Smooth muscle cell (in vitro differentiated cells): Measurements from ENCODE around the gene RALGPS1. TPM values are rescaled to one million over a fixed set of nuclear protein-coding genes. Genes with fewer than 3 reads are reported as not detected.

Experiments
- DNase-seq: peaks from one replicate; lab custom pipeline; 2025; ENCODE audit not compliant: unreplicated experiment; lab: John Stamatoyannopoulos, UW
- H2AFZ ChIP-seq: fragments of 200-600 bp; sonication (generic); 2 replicates; pipeline ENCODE4 v1.6.0; 2016; ENCODE audit warnings: antibody characterized with exemption, low read depth, mild to moderate bottlenecking
- H3F3A ChIP-seq: fragments of 200-600 bp; sonication (generic); 2 replicates; pipeline ENCODE4 v1.6.0; 2017; ENCODE audit warnings: antibody characterized with exemption, low read depth
- H3K27ac ChIP-seq: fragments of 200-600 bp; sonication (generic); 2 replicates; pipeline ENCODE4 v1.5.1; 2016; ENCODE audit warnings: low read depth, mild to moderate bottlenecking
- H3K27me3 ChIP-seq: fragments of 200-600 bp; sonication (generic); 2 replicates; pipeline ENCODE4 v1.6.1; 2016; ENCODE audit warnings: low read depth, mild to moderate bottlenecking
- H3K36me3 ChIP-seq: fragments of 200-600 bp; sonication (generic); 2 replicates; pipeline ENCODE4 v1.5.1; 2016; ENCODE audit warnings: low read depth
- H3K4me1 ChIP-seq: fragments of 200-600 bp; sonication (generic); 2 replicates; pipeline ENCODE4 v1.5.1; 2016; ENCODE audit warnings: low read depth
- H3K4me2 ChIP-seq: fragments of 200-600 bp; sonication (generic); 2 replicates; pipeline ENCODE4 v1.6.0; 2016; ENCODE audit warnings: mild to moderate bottlenecking
- H3K4me3 ChIP-seq: fragments of 200-600 bp; sonication (generic); 2 replicates; pipeline ENCODE4 v1.5.1; 2016; ENCODE audit warnings: mild to moderate bottlenecking
- H3K79me2 ChIP-seq: fragments of 200-600 bp; sonication (generic); 2 replicates; pipeline ENCODE4 v1.6.0; 2016; ENCODE audit warnings: low read depth, mild to moderate bottlenecking
- H3K9ac ChIP-seq: fragments of 200-600 bp; sonication (generic); 2 replicates; pipeline ENCODE4 v1.6.0; 2016; ENCODE audit warnings: low read depth
- H3K9me3 ChIP-seq: fragments of 200-600 bp; sonication (generic); replicated peaks from 2 replicates; pipeline ENCODE4 v1.5.1; 2016; ENCODE audit warnings: low read depth
- H4K20me1 ChIP-seq: fragments of 200-600 bp; sonication (generic); 2 replicates; pipeline ENCODE4 v1.6.0; 2016; ENCODE audit warnings: low read depth
- CTCF ChIP-seq: fragments of 200-600 bp; sonication (generic); IDR thresholded peaks from 2 replicates; pipeline ENCODE4 v1.5.1; 2017; ENCODE audit warnings: borderline replicate concordance, mild to moderate bottlenecking, antibody characterized with exemption; ENCODE audit not compliant: insufficient read depth, poor library complexity, severe bottlenecking
- WGBS: methylation state at CpG from one replicate; pipeline ENCODE4 v1.1.7; 2016; ENCODE audit warnings: low lambda C conversion rate; 5-methylcytosine and 5-hydroxymethylcytosine counted together
- polyA plus RNA-seq: library from polyadenylated mRNA; unstranded; fragments of >200 nt; fragmentation: Nextera tagmentation; extraction: Ambion mirVana; gene quantifications from 2 replicates; pipeline ENCODE4 v1.2.1, GENCODE V29; 2016
- total RNA-seq: library from RNA; depleted of rRNA; stranded (reverse); fragments of >200 nt; gene quantifications from 2 replicates; pipeline ENCODE4 v1.2.3, GENCODE V29; 2014

Gene RALGPS1
- total and polyA plus RNA-seq, 2 experiments from 2014 or later = 2.1 to 4.0 TPM

- no peak for TF ChIP-seq CTCF
- H3F3A ChIP-seq = no peaks in the 10 kb centered on the region
- no peak overlapping the region for H3K27ac ChIP-seq
- no peak overlapping the region for H3K4me3 ChIP-seq
- H4K20me1 ChIP-seq = no peaks in the 10 kb centered on the region
- no peaks in the 10 kb centered on the region for H3K9me3 ChIP-seq
- H3K36me3 ChIP-seq = no peaks in the 10 kb centered on the region
- no peak overlapping the region for H3K4me2 ChIP-seq
- no peaks in the 10 kb centered on the region for H3K4me1 ChIP-seq
- no peaks in the 10 kb centered on the region for H3K27me3 ChIP-seq
- H2AFZ ChIP-seq = no peak overlapping the region
- no peaks in the 10 kb centered on the region for H3K79me2 ChIP-seq
- H3K9ac ChIP-seq = no peak overlapping the region
- 96% methylated on average over 5 of the region's 5 CpGs for WGBS
- DNase-seq = no peak
These were observed 183.1 kb downstream of the RALGPS1 start for GRCh38 chr9:127097683-127098082.

GRCh38 chr9:127098916-127099553, 184.5 kb downstream of the RALGPS1 start:
- no peak overlapping the region for H3K9ac ChIP-seq
- 86% methylated on average over 7 of the region's 7 CpGs for whole genome bisulfite sequencing
- TF ChIP-seq CTCF = no peak

GRCh38 chr9:127099664-127100063, 185.1 kb downstream of the RALGPS1 start:
- H3K36me3 ChIP-seq = no peaks in the 10 kb centered on the region
- no peak overlapping the region for H3K4me3 ChIP-seq
- H3K79me2 ChIP-seq = no peaks in the 10 kb centered on the region
- no peak overlapping the region for H3K9ac ChIP-seq
- no peak overlapping the region for H3K4me2 ChIP-seq
- H3K4me1 ChIP-seq = no peaks in the 10 kb centered on the region
- H3F3A ChIP-seq = no peaks in the 10 kb centered on the region
- 98% methylated on average over 3 of the region's 3 CpGs for WGBS
- H3K27me3 ChIP-seq = no peaks in the 10 kb centered on the region
- no peaks in the 10 kb centered on the region for H4K20me1 ChIP-seq
- H3K27ac ChIP-seq = no peak overlapping the region
- no peaks in the 10 kb centered on the region for H3K9me3 ChIP-seq
- no peak for TF ChIP-seq CTCF
- DNase-seq = no peak
- no peak overlapping the region for H2AFZ ChIP-seq

More at GRCh38 chr9:127098916-127099553, 184.5 kb downstream of the RALGPS1 start:
- Histone ChIP-seq H4K20me1 (no peaks in the 10 kb centered on the region), H3K27ac (no peak overlapping the region), H3K4me3 (no peak overlapping the region), H3K36me3 (no peaks in the 10 kb centered on the region), H3K4me2 (no peak overlapping the region), H2AFZ (no peak overlapping the region), H3F3A (no peaks in the 10 kb centered on the region), H3K9me3 (no peaks in the 10 kb centered on the region), H3K79me2 (no peaks in the 10 kb centered on the region), H3K27me3 (no peaks in the 10 kb centered on the region), H3K4me1 (no peaks in the 10 kb centered on the region)
- DNase-seq = no peak

- no peaks in the 10 kb centered on the region for H3K9me3 ChIP-seq
- H2AFZ ChIP-seq = no peak overlapping the region
- no peaks in the 10 kb centered on the region for H3F3A ChIP-seq
- no peak overlapping the region for H3K4me3 ChIP-seq
- no peaks in the 10 kb centered on the region for H4K20me1 ChIP-seq
- no peaks in the 10 kb centered on the region for H3K27me3 ChIP-seq
- DNase-seq = no peak
- H3K79me2 ChIP-seq = no peaks in the 10 kb centered on the region
- no peak overlapping the region for H3K27ac ChIP-seq
- no peak overlapping the region for H3K9ac ChIP-seq
- TF ChIP-seq CTCF = no peak
- no peak overlapping the region for H3K4me2 ChIP-seq
- no peaks in the 10 kb centered on the region for H3K4me1 ChIP-seq
- H3K36me3 ChIP-seq = no peaks in the 10 kb centered on the region
These were observed 187.6 kb downstream of the RALGPS1 start for GRCh38 chr9:127102176-127102575.
